Vagina (tissue), 2 donors: Measurements from ENCODE around the gene TPST2.

Source experiments
- CTCF ChIP-seq, 3 experiments: fragments of 450-650 bp in 2 of 3; fragments of 200-600 bp in 1 of 3; sonication (generic) in 1 of 3; IDR thresholded peaks; one replicate each; pipeline ENCODE4 v1.5.1; 2017 to 2019; ENCODE audit warnings: antibody characterized with exemption in 3 of 3, mild to moderate bottlenecking in 2 of 3, moderate library complexity in 2 of 3
- POLR2A ChIP-seq, 2 donors: fragments of 450-650 bp; IDR thresholded peaks; one replicate each; pipeline ENCODE4 v1.6.1; 2017; ENCODE audit warnings: antibody characterized with exemption in 2 of 2, mild to moderate bottlenecking in 2 of 2, moderate library complexity in 2 of 2
- POLR2AphosphoS5 ChIP-seq, 2 donors: sonication (generic); formaldehyde crosslinking; IDR thresholded peaks; one replicate each; pipeline ENCODE4 v1.9.0; 2017; ENCODE audit warnings: antibody characterized with exemption in 2 of 2, mild to moderate bottlenecking in 2 of 2, low read depth in 1 of 2; ENCODE audit not compliant: insufficient read depth in 1 of 2

DNA sequence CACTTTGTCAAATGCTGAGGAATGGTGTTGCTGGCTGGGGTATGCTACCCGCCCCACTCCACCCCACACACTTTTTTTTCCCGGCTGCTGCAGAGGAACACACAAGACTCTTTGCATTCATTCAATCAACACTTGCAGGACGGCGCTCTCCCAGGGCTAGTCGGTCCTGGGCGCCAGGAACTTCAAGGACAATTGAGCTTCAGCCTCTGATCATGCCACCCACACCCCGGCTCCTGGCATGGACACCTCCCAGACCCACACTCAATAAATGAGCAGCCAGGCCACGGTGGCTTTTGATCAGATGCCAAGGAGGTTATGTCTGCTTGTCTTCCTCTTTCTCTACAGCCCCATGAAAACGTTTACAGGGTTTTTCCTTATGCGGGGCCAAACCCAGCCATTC is 19.8 kb downstream of the TPST2 start:
- no peak for TF ChIP-seq CTCF (IDR thresholded peaks at IDR 0.05)
- no peak for TF ChIP-seq POLR2AphosphoS5 (IDR thresholded peaks at IDR 0.05; ENCODE audit: insufficient read depth in 1 of 2, low read depth in 1 of 2)
- TF ChIP-seq POLR2A (IDR thresholded peaks at IDR 0.05), result no peak
